HG03039 (cell line): ENCODE results near the gene NRXN3.
"Not testable (repeated sequence)": the region's sequence is repeated elsewhere in the genome, so short reads cannot be mapped to it uniquely, and the experiment has no call there.

Experiments used
- ATAC-seq: cut with Tn5 transposase; IDR thresholded peaks from one replicate; pipeline ENCODE4 v1.9.1; 2021; ENCODE audit warnings: mild to moderate bottlenecking, moderate library complexity; ENCODE audit not compliant: unreplicated experiment

NRXN3 gene

DNA sequence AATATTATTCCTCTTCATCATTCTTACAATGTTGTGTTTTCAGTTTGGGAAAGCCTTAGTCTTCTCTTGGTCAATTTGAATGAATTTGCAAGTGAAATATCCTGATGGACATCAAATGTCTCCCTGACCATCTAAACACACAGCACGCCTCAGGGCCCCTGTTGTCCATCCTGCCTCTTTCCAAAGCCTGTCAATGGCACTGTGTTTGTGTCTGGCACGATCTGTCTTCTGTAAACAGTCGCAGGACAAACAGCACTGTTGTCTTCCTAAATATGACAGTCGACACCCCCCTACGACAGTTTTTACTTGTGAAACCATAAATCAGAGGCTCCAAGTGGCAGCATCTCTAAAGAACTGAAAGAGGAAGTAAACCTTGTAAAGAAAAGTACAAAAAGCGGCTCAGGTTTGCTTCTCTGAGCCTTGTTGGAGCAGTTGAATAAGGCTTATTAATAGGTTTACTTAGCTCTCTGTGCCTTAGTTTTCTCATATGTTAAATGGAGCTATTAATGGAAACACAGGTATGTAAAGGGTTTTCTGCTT, 285.8 kb downstream of the NRXN3 start:
- ATAC-seq = no peak

DNA sequence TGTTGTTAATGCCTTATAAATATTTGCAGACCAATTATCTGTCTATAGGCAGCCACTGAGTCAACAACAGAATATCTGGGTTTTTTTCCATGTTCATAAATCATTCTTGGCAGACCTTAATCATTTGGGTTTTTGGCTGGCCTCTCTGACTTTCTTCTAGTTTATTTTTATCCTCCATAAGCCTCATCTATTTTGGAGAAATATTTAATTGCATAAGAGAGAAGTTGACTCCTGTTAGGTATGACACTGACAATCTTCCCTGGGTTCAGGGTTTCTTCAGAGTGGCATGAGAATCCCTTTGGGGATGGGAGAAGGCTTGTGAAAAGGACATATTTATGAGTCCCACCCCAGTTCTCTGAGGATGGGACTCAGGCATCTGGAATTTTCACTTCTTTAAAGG, 299.8 kb downstream of the NRXN3 start:
- ATAC-seq = no peak

DNA sequence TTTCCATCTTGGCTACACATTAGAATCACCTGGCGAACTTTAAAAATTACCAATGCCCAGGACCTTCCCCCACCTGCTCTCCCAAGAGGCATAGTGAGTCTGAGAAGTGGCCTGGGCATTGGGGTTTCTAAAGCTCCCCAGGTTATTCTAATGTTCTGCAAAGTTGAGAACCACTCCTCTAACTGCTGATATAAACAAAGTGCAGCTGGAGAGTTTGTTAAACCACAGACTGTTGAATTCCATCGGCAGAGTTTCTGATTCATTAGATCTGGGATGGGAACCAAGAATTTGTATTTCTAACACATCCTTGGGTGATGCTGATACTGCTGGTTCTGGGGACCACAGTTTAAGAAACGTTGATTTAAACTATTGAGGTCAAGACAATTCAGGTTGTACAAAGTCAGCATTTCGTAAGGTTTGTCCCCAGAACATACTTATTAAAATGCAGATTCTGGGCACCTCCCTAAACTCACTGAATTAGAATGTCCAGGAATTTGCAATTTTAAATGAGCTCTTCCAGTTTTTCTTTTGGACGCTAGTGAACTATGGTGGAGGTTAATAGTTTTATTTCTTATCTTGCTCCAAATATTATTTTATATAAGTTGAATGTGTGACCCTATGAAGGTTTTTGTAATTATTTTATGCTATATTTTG, 309.1 kb downstream of the NRXN3 start:
- ATAC-seq = no peak

DNA sequence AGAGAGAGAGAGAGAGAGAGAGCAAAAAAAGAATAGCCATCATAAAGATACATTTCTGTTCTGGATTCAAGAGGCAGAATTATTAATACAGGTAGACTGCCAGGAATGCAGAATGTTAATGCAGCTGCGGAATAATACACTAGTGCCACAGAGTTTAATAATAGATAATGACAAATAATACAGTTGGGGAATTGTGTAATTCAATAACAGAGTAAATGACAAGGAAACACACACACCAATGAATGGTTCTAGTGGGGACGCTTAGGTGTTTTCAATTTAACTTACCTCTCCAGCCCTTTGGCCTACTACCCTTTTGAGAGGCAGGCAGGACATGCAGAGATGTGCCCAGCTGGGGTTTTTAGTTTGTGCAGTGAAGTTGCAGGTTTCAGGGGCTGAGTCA, 313.9 kb downstream of the NRXN3 start:
- no peak for ATAC-seq

DNA sequence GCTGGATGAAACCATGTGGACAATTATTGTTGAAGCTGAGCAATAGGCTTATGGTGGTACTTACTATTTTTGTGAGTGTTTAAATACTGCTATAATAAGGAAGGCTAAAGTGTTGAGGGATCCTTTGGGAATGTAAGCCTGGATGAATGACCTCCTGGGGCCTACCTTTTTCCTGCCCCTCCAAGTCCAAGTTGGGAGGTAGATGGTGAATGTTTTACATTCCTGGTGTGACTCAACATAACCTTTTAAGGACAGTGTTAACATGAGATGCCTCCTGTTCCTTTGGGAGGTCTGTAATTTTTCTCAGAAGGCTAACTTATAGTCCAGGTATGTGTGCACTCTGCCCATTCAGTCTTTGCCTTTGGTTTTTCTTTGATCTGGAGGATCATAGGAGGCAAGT, 315.9 kb downstream of the NRXN3 start:
- no peak for ATAC-seq

DNA sequence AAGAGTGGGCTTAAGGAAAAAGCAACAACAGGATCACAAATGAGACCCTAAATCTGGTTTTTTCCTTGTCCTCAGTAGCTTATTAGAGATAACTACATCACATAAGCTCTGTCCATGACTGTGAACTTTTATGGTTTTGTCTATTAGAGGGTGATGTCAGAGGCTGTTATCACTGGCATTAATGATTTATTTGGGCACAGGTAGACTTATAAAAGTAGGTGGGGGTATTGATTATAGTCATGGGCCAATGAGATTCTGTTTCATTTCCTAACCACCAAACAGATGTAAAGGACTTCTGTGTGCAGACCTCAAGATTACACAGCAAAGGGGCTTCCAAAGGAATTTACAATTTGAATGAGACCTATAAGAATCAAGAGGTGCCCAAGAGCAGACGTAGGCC, 316.4 kb downstream of the NRXN3 start:
- ATAC-seq = no peak

DNA sequence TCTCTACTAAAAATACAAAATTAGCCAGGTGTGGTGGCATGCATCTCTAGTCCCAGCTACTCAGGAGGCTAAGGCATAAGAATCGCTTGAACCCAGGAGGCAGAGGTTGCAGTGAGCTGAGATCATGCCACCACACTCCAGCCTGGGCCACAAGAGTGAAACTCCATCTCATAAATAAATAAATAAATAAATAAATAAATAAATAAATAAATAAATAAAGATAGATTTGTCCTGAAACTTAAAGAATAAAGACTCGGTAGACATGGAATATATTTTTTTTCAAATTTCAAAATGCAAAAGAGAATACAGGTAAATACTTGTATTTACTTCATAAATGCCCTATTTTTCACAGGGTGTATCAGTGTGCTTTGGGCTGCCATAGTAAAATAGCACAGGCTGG, 317.4 kb downstream of the NRXN3 start:
- ATAC-seq = not testable (repeated sequence)

DNA sequence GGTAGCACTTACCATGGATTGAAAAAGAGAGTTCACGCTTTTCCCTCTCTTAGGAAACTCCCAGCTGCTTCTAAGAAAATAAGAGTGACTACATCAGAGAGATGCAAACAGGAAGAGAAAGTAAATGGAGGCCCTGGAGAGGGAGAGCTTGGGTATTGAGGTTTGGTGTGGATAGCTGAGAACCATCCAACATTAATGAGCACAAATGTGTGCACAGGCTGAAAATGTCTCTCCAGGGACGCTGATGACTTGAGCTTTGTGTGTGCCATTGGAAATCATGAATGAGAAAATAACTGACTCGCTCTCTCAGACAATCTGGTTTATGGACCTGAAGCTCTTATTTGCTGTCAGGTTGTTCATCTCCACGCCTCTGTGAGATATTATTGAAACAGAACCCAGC, 318.8 kb downstream of the NRXN3 start:
- no peak for ATAC-seq

DNA sequence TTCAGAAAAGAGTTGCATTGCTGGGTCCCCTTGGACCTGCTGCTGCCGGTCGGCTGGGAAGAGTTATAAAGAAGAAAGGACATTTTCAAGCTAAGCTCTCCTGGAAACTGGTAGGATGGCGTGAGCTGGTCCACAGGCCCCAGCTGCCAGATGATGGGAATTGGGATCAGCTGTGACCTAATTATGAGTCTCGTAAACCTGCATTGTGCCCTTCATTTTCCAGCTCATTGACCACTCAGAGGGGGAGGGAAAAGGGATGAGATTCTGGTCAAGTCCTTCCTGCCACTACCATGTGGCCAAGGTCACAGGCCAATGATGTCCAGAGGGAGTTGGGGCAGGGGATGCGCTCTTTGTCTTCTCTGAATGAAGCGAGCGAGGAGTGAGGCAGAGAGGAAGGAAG, 320.9 kb downstream of the NRXN3 start:
- no peak for ATAC-seq

DNA sequence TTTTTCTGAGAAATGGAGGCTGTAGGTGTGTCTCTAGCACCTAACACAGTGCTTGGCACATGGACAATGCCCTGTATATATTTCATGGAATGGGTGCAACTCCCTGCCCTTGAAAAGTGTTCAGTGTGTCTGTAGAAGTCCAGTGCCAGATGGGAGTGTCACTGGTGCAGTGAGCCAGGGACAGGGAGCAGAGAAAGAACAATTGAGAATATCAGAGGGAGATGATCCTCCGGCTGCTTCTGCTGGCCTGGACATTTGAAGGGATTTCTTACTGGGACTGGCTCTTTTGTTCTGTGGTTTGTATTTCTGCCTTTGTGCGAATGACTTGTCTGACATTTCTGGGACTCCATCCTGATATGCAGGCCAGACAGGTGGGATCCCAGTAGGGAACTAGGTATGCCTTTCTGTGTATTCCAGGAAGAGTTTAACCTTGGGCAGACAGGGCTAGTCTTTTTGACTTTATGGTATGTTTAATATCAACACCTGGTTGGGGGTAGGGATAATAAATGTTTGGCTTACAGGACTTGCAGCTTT, 328.0 kb downstream of the NRXN3 start:
- ATAC-seq = no peak

DNA sequence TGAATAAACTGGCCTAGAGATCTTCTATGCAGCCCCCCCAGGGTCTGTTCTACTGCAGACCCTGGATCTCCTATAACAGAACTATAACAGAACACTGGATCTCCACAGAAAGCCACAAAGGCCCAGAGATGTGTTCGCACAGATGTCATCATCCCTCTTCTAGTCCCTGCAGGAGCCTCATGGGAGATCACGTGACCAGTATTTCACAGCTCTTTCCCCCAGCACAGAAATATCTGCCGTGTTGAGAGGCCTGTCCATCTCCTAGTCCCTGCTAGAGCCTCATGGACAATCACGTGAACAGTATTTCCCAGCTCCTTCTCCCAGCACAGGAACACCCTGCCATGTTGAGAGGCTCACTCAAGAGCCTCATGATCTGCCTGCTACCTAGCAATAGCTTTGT, 331.7 kb downstream of the NRXN3 start:
- ATAC-seq = no peak

DNA sequence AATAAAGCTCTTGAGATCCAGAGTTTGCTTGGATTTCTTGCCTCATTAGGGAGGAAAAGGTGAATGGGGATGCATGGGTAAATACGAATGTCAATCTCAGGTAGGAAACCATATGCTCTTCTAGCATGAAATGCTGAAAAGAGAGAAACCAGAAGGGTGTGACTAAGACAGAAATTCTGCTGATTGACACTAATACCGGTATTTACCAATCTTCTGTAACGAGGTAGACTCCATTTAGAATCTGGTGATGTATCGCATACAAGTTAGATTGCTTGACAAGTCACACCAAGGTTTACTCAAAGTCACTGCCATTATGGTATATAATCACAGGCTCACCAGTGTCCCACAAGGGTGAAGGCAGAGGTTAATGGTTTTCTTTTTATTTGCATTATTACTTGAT, 337.9 kb downstream of the NRXN3 start:
- ATAC-seq = no peak

DNA sequence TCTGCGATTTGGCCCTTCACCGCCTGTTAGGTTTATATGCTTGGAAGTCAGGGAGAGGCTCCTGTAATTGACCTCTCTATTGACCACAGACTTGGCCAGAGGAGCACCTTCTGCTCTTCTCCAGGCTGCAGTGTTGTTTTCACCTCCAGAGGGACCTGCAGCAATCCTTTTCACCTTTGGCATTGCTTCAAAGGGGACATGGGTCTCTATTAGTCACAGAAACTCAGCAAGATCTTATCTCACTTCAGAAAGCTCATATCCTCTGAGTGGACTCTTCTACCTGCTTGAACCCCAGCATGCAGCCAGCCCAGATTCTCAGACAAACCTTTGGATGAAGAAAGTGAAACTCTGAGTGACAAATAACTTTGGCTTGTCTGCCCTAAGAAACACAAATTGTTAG, 339.3 kb downstream of the NRXN3 start:
- no peak for ATAC-seq

DNA sequence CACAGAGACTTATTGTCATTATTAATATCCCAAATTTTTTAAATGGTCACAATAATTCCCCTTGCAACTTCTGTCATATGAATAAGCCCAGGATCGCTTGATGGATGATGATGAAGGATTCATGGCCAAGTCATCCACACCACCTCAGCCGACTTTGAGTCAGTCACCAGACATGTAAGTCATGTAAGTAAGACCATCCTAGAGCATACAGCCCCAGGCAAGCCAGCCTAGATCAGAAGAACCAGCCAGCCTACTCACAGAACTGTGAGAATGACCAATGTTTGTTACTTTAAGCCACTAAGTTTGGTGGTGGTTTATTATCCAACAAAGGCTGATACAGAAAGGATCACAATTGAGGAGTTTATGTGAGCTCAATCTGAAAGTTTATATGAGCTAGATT, 341.8 kb downstream of the NRXN3 start:
- no peak for ATAC-seq

DNA sequence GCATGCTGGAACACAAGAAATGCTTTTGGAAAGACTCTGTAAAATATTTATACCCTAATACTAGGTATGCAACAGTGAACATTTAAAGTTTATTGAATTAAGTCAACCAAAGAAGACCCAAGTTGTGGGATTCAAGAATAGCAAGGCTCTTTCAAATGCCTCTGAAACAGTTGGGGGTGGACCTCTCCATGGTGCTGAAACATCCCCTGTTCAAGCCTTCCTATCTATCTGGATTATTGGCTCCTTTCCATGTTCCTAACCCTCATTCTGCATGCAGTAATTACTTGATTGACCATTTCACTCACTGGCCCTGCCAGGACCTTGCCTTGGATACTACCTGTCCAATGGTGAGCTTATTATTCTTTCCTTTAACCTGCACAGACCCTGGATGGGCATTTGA, 349.7 kb downstream of the NRXN3 start:
- no peak for ATAC-seq

DNA sequence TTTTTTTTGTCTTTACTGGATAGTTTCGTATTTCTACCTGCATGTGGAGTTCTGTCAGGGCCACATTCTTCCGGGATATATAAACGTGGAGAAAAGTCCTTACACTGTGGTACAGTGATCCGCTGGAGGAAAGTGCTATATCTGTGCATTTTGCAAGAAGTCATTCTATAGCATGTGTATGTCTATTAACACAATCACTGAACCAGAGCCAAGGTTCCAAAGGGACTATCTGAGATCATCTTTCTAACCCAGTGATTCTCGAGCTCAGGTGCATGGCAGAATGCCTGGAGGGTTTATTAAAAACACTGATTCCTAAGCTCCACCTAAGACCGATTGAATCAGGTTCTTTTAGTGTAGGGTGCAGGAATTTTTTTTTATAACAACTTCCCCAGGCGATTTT, 354.0 kb downstream of the NRXN3 start:
- ATAC-seq = no peak

DNA sequence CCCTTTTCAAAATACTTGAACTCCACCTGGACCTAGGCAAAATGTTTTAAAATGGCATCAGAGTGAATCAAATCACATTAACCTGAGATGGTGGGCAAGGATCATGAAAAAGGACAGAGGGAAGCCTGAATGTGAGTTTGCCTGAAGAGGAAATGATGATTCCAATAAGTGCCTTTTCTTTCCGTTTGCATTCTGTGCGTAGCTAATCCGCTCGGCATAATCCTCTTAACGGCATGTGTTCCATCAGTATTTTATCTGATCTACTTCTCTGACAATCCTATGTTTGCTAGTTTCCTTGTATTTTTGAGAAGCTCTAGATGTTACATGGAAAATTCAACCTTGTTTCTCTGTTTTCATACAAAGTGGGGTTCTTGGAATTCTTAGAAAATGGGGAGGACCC, 354.6 kb downstream of the NRXN3 start:
- ATAC-seq = no peak

DNA sequence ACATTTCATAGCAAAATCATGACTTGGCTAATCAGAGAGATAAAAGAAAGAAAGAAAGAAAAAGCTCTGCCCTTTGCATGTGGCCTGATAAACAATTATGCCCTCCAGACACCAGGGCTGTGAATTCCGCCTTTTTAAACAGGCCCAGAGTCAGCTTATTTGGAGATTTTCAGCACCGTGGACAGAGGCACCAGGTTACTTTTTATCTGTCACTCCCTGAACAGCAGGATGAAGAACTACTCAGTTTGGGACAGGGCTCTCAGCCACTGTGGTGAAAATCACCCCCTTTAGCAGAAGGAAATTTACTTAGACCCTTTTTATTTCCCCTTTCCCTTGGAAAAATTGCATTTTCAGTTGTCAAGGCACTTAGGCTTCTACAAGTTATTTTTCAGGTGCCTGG, 359.9 kb downstream of the NRXN3 start:
- ATAC-seq = no peak

DNA sequence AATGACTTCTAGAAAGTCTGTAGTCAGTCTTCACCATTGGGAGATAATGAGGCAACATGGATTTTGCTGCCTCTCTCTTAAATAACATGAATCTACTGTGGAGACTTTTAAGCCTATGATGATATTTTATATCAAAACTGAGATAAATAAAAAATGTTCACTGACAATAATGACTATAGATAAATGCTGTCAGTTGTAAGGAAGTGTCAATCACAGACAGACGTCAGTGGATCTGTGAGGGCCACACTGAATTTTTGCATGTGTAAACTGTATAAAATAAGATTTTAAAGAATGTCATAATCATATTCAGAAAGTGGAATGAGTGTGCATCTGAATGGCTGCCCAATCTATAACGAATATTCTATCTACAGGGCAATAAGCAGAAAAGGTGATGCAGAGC, 364.0 kb downstream of the NRXN3 start:
- ATAC-seq = no peak

DNA sequence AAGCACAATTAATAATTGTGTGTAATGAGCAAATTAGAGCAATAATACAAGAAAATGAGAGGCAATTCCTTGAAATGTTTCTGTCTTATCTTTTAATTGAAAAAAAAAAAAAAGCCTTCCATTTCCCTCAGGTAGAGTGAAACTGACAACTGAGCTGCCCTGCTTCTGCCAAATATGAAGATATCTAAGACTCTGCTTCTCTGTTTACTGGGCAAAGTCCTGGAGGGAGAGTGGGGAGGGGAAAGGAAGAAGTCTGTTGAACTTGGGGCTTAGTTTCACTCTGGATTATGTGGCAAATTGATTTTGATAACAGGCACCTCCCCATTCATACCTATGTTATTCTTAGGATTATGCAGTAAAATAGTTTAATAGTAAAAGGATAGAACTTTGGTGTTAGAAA, 364.9 kb downstream of the NRXN3 start:
- ATAC-seq = no peak

DNA sequence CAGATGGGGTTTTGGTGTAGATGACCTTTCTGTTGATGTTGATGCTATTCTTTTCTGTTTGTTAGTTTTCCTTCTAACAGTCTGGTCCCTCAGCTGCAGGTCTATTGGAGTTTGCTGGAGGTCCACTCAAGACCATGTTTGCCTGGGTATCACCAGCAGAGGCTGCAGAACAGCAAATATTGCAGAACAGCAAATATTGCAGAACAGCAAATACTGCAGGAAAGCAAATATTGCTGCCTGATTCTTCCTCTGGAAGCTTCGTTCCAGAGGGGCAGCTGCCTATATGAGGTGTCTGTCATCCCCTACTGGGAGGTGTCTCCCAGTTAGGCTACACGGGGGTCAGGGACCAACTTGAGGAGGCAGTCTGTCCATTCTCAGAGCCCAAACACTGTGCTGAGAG, 371.6 kb downstream of the NRXN3 start:
- ATAC-seq = not testable (repeated sequence)

DNA sequence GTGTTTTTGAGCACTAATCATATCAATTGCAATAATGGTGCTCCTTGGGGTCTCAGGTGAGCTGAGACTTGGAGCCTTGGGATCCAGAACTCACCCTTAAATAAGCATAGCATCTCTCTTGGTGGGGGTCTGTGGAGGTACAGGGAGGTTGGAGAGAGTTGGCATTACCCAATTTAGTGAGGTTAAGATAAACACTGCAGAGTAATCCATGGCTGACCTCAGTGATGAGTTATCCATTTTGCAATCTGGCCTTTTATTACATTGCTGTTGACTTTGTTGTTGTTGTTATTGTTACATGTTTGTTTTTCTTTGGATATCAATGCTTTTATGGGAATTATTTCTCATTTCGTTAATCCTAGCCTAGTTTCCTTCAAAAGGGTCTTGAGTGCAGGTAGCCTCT, 373.3 kb downstream of the NRXN3 start:
- no peak for ATAC-seq

DNA sequence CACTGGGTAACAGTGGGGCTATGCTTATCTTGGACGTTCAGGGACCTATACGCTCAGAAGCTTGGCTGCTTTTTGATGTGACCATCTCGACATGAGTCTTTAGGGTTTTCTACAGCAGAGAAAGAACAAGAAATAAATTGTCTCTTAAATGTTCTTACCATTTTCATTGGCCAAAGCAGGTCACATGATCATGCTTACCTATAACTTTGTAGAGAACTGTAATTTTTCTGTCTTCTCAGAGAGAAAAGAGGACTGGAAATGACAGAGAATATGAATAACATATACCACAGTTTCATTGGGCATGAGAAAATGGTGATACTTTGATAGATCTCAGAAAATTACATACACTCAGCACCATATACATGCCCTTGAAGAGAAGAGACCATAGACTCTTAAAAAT, 390.9 kb downstream of the NRXN3 start:
- ATAC-seq = no peak
